Common myeloid progenitor, CD34-positive (primary cell): ENCODE data around the gene HINFP.

Experiments used
- CTCF ChIA-PET: fragments of 350-600 bp; sonication (Branson Sonifier 250); formaldehyde crosslinking; loops from one replicate; lab custom pipeline; 2021; ENCODE audit warnings: antibody characterized with exemption; lab: Charles Lee
- POLR2A ChIA-PET: fragments of 350-600 bp; sonication (Branson Sonifier 250); formaldehyde crosslinking; loops from one replicate; lab custom pipeline; 2021; ENCODE audit warnings: antibody characterized with exemption; lab: Charles Lee
- DNase-seq, 3 donors: peaks; one replicate each; pipeline versions ENCODE4 v3.0.0 to v3.0.0-alpha.2; 2013
- H3K27ac ChIP-seq, 2 experiments: 1 replicate in 1 of 2; 2 replicates in 1 of 2; pipeline ENCODE4 v1.7.0; 2013; ENCODE audit warnings: inconsistent platforms in 2 of 2, low read length in 2 of 2, mild to moderate bottlenecking in 2 of 2, low read depth in 1 of 2, moderate library complexity in 1 of 2; ENCODE audit not compliant: severe bottlenecking in 2 of 2, insufficient read depth in 1 of 2, poor library complexity in 1 of 2
- H3K27me3 ChIP-seq, 5 experiments: replicated peaks in 2 of 5; 1 replicate in 3 of 5; 2 replicates in 2 of 5; pipeline versions ENCODE4 v1.6.1 to v1.7.0; 2013; ENCODE audit warnings: low read length in 4 of 5, mild to moderate bottlenecking in 2 of 5, moderate library complexity in 2 of 5, inconsistent platforms in 1 of 5; ENCODE audit not compliant: insufficient read depth in 5 of 5, control insufficient read depth in 4 of 5
- H3K36me3 ChIP-seq, 4 experiments: 1 replicate in 2 of 4; 2 replicates in 2 of 4; pipeline versions ENCODE4 v1.6.1 to v1.7.0; 2013; ENCODE audit warnings: low read length in 3 of 4, control low read depth in 1 of 4, mild to moderate bottlenecking in 1 of 4; ENCODE audit not compliant: control insufficient read depth in 4 of 4, insufficient read depth in 4 of 4
- H3K4me1 ChIP-seq, 4 experiments: 1 replicate in 3 of 4; 2 replicates in 1 of 4; pipeline versions ENCODE4 v1.6.1 to v1.7.1; 2013; ENCODE audit warnings: low read length in 3 of 4, mild to moderate bottlenecking in 3 of 4, control low read depth in 1 of 4, inconsistent platforms in 1 of 4, moderate library complexity in 1 of 4; ENCODE audit not compliant: control insufficient read depth in 4 of 4, insufficient read depth in 4 of 4; ENCODE audit errors: control extremely low read depth in 1 of 4
- H3K4me3 ChIP-seq, 7 experiments: 1 replicate in 4 of 7; 2 replicates in 3 of 7; pipeline versions ENCODE4 v1.5.1 to v1.7.0; 2013; ENCODE audit warnings: mild to moderate bottlenecking in 7 of 7, low read length in 6 of 7, moderate library complexity in 6 of 7, inconsistent platforms in 2 of 7, low read depth in 2 of 7, control low read depth in 1 of 7; ENCODE audit not compliant: insufficient read depth in 4 of 7, control insufficient read depth in 1 of 7; ENCODE audit errors: extremely low read depth in 1 of 7
- H3K9me3 ChIP-seq, 5 experiments: 1 replicate in 4 of 5; 2 replicates in 1 of 5; pipeline versions ENCODE4 v1.6.1 to v1.7.1; 2013; ENCODE audit warnings: low read length in 4 of 5, mild to moderate bottlenecking in 2 of 5, inconsistent platforms in 1 of 5, low read depth in 1 of 5, moderate library complexity in 1 of 5; ENCODE audit not compliant: control insufficient read depth in 4 of 5, insufficient read depth in 2 of 5; ENCODE audit errors: control extremely low read depth in 1 of 5
- WGBS: methylation state at CpG from one replicate; pipeline ENCODE4 v1.1.5; 2013; ENCODE audit not compliant: insufficient coverage; 5-methylcytosine and 5-hydroxymethylcytosine counted together

The HINFP gene

GRCh38 chr11:119168471-119169281 lies 47.3 kb downstream of the HINFP start, which contains the start of gene NLRX1:
Gene NLRX1, plus strand, starts transcription at chr11:119168725. Its CDS starts 2,679 bp downstream, at chr11:119171404.
- whole genome bisulfite sequencing = under 1% methylated on average over 54 of the region's 63 CpGs
- H3K27ac ChIP-seq = peak within 1 kb of the TSS; percentile 40 to 66
- CTCF ChIA-PET = interaction anchor here (0.6 to 6.3 kb wide), 18 partner anchors 9 to 116 kb away, joined by 3 to 42 read pairs (median 4); no protein-coding TSS in a partner anchor

GRCh38 chr11:119169282-119169719 lies 47.9 kb downstream of the HINFP start:
- POLR2A ChIA-PET = interaction anchor here (0.6 to 1.3 kb wide), 3 partner anchors 9 to 47 kb away, joined by 3 to 4 read pairs (median 3); partner anchors contain the start of gene HINFP
- H3K27ac ChIP-seq = peak overlapping the region; percentile 40 to 66
- WGBS = 22% methylated on average over 15 of the region's 15 CpGs
- CTCF ChIA-PET = interaction anchor here (0.6 to 4.2 kb wide), 17 partner anchors 10 to 115 kb away, joined by 3 to 25 read pairs (median 3); no protein-coding TSS in a partner anchor
- peaks cover 0 to 23% (median 10%) of the 10 kb centered on the region in 4 experiments for H3K4me1 ChIP-seq
- peak overlapping the region; percentile 68 to 87 (median 79) for H3K4me3 ChIP-seq
- peaks cover 0 to 14% (median 6%) of the 10 kb centered on the region in 4 experiments for H3K36me3 ChIP-seq
- no peaks in the 10 kb centered on the region for H3K27me3 ChIP-seq
- DNase-seq = peak; percentile 27 to 76 (median 72)
- H3K9me3 ChIP-seq = no peaks in the 10 kb centered on the region

More at GRCh38 chr11:119168471-119169281, 47.3 kb downstream of the HINFP start, which contains the start of gene NLRX1:
- Histone ChIP-seq H3K27me3 (no peaks in the 10 kb centered on the region), H3K36me3 (peaks cover 0 to 9% (median 2%) of the 10 kb centered on the region in 4 experiments), H3K4me3 (peak within 1 kb of the TSS; percentile 68 to 87 (median 79)), H3K4me1 (peaks cover 0 to 23% (median 10%) of the 10 kb centered on the region in 4 experiments), H3K9me3 (no peaks in the 10 kb centered on the region)
- POLR2A ChIA-PET = interaction anchor here (0.6 to 1.3 kb wide), 3 partner anchors 10 to 47 kb away, joined by 3 to 4 read pairs (median 3); partner anchors contain the start of gene HINFP
- DNase-seq = peak; percentile 82 to 93 (median 92)

GRCh38 chr11:119172513-119172912 lies 51.1 kb downstream of the HINFP start:
- H3K4me1 ChIP-seq = peaks cover 0 to 29% (median 11%) of the 10 kb centered on the region in 4 experiments
- no peaks in the 10 kb centered on the region for H3K27me3 ChIP-seq
- no peak overlapping the region for H3K4me3 ChIP-seq
- ChIA-PET POLR2A (no interaction called here), CTCF (interaction anchor here (1.0 to 4.2 kb wide), 5 partner anchors 23 to 70 kb away, joined by 3 to 25 read pairs (median 4); no protein-coding TSS in a partner anchor)
- no peaks in the 10 kb centered on the region for H3K9me3 ChIP-seq
- H3K27ac ChIP-seq = no peak overlapping the region
- WGBS = 100% methylated on average over 2 of the region's 2 CpGs
- peaks cover 2 to 31% (median 12%) of the 10 kb centered on the region in 4 experiments for H3K36me3 ChIP-seq
- DNase-seq = peak in 2 of 3 donors; percentile 42 to 45

DNA sequence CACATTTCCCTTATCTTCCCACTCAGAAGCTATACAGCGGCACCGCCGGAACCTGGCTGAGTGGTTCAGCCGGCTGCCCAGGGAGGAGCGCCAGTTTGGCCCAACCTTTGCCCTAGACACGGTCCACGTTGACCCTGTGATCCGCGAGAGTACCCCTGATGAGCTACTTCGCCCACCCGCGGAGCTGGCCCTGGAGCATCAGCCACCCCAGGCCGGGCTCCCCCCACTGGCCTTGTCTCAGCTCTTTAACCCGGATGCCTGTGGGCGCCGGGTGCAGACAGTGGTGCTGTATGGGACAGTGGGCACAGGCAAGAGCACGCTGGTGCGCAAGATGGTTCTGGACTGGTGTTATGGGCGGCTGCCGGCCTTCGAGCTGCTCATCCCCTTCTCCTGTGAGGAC lies 52.1 kb downstream of the HINFP start:
- H3K4me3 ChIP-seq = no peak overlapping the region
- H3K9me3 ChIP-seq = no peaks in the 10 kb centered on the region
- no peak for DNase-seq
- H3K27ac ChIP-seq = no peak overlapping the region
- over 99% methylated on average over 18 of the region's 21 CpGs for WGBS
- ChIA-PET CTCF (interaction anchor here (1.3 to 1.5 kb wide), 2 partner anchors 15 to 27 kb away, joined by 4 to 5 read pairs; no protein-coding TSS in a partner anchor), POLR2A (no interaction called here)
- H3K36me3 ChIP-seq = peaks cover 2 to 31% (median 14%) of the 10 kb centered on the region in 4 experiments
- H3K4me1 ChIP-seq = peaks cover 4 to 34% (median 19%) of the 10 kb centered on the region in 4 experiments
- H3K27me3 ChIP-seq = no peaks in the 10 kb centered on the region

GRCh38 chr11:119175493-119176077 lies 54.2 kb downstream of the HINFP start:
- no peaks in the 10 kb centered on the region for H3K9me3 ChIP-seq
- 92% methylated on average over 6 of the region's 6 CpGs for WGBS
- POLR2A ChIA-PET = no interaction called here
- peaks cover 4 to 28% (median 12%) of the 10 kb centered on the region in 4 experiments for H3K4me1 ChIP-seq
- CTCF ChIA-PET = interaction anchor here (0.8 to 1.6 kb wide), 4 partner anchors 8 to 24 kb away, joined by 3 to 4 read pairs (median 3); no protein-coding TSS in a partner anchor
- H3K27me3 ChIP-seq = no peaks in the 10 kb centered on the region
- H3K4me3 ChIP-seq = no peak overlapping the region
- DNase-seq = no peak
- H3K27ac ChIP-seq = no peak overlapping the region
- H3K36me3 ChIP-seq = peaks cover 2 to 40% (median 16%) of the 10 kb centered on the region in 4 experiments

DNA sequence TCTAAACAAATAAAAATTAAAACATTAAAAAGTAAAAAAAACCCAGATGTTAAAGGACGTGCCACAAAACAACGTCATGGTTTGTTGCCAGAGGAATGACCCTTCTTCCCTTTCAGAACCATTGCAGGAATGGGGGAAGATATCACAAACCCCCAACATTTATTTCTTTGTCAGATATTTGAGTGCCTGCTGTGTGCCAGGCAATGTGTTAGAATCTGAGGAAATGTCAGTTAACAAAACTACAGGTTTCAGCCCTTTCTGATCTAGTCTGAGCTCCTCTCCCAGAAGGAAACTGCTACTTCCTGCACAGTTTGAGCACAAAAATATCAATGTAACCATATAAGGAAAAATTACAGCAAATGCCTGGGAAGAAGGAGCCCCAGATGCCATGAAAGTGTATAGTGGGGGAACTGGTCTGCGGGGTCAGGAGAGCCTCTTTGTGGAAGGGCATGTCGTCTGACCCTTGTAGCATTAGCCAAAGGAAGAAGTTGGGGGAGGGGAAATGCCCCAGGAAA lies 56.8 kb downstream of the HINFP start:
- Histone ChIP-seq H3K4me3 (no peak overlapping the region), H3K27ac (no peak overlapping the region), H3K27me3 (no peaks in the 10 kb centered on the region), H3K9me3 (no peaks in the 10 kb centered on the region), H3K36me3 (peaks cover 2 to 50% (median 17%) of the 10 kb centered on the region in 4 experiments), H3K4me1 (peaks cover 4 to 17% (median 11%) of the 10 kb centered on the region in 4 experiments)
- WGBS = 0% methylated on average over 1 of the region's 4 CpGs
- ChIA-PET POLR2A (interaction anchor here (1.0 kb wide), 1 partner anchor 9 kb away, joined by 3 read pairs; no protein-coding TSS in a partner anchor), CTCF (interaction anchor here (1.1 to 2.2 kb wide), 3 partner anchors 10 to 18 kb away, joined by 3 to 6 read pairs (median 4); no protein-coding TSS in a partner anchor)
- no peak for DNase-seq
